NCI-H2227 (cell line): Measurements from ENCODE around the gene BYSL.

Experiments used
- DNase-seq: peaks from one replicate; lab custom pipeline; 2025; ENCODE audit not compliant: unreplicated experiment; lab: John Stamatoyannopoulos, UW

Gene BYSL

GRCh38 chr6:41920921-41921711 is at the start of gene BYSL, which contains the start of gene MED20:
Gene BYSL, plus strand, starts transcription at chr6:41921499. Its CDS starts 64 bp downstream, at chr6:41921563.
Gene MED20, minus strand, starts transcription at chr6:41921139. Its CDS starts 121 bp downstream, at chr6:41921018.
- peak; percentile 92 for DNase-seq

- DNase-seq: no peak
Observed at GRCh38 chr6:41871691-41872090, 49.6 kb upstream of the BYSL start.

GRCh38 chr6:41872147-41872546 is 49.2 kb upstream of the BYSL start:
- DNase-seq: no peak

- no peak for DNase-seq
Observed at GRCh38 chr6:41874741-41875140, 46.6 kb upstream of the BYSL start.

GRCh38 chr6:41877051-41877680 is 44.1 kb upstream of the BYSL start:
- no peak for DNase-seq

GRCh38 chr6:41878246-41878645 is 43.1 kb upstream of the BYSL start:
- DNase-seq: no peak

- DNase-seq: no peak
Observed at GRCh38 chr6:41878961-41879405, 42.3 kb upstream of the BYSL start.

- no peak for DNase-seq
Observed at GRCh38 chr6:41881506-41881905, 39.8 kb upstream of the BYSL start.

- DNase-seq: no peak
Observed at GRCh38 chr6:41884957-41885356, 36.3 kb upstream of the BYSL start.

GRCh38 chr6:41885930-41886329 is 35.4 kb upstream of the BYSL start:
- no peak for DNase-seq

GRCh38 chr6:41887331-41887751 is 34.0 kb upstream of the BYSL start:
- DNase-seq: no peak

GRCh38 chr6:41892921-41893564 is 28.3 kb upstream of the BYSL start:
- no peak for DNase-seq

GRCh38 chr6:41894366-41895299 is 26.7 kb upstream of the BYSL start:
- DNase-seq: peak; percentile 36

- DNase-seq: peak; percentile 92
Observed at GRCh38 chr6:41895300-41896233, 25.7 kb upstream of the BYSL start, which contains the start of gene USP49. Gene USP49, minus strand, starts transcription at chr6:41895375. Its CDS starts 88,392 bp downstream, at chr6:41806983.

- DNase-seq: no peak
Observed at GRCh38 chr6:41896281-41896680, 25.0 kb upstream of the BYSL start.

- DNase-seq: no peak
Observed at GRCh38 chr6:41900861-41901260, 20.4 kb upstream of the BYSL start.

- DNase-seq: peak; percentile 29
Observed at GRCh38 chr6:41901882-41902519, 19.3 kb upstream of the BYSL start.

- no peak for DNase-seq
Observed at GRCh38 chr6:41909727-41910126, 11.6 kb upstream of the BYSL start.

GRCh38 chr6:41914343-41914742 is 7.0 kb upstream of the BYSL start:
- DNase-seq: no peak
